ENCODE results near the gene LIFR.

LIFR gene

DNA sequence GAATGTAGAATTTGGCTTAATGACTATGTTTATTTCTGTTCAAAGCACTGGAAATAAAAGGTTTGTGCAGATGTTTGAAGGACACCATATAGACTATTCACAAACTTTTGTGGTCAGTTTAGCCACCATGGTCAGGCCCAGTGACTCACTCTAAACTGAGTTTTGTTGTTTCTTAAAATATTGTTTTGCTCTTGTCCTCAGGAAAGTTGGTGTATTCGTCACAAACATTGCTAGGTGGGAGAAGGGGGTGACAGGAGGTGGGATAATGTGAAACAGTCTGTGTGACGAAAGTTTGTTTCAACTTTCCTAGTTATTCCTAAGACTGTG, 35.0 kb upstream of the LIFR start:
- no peak overlapping the region for H3K27ac ChIP-seq
- TF ChIP-seq, protein P1, sequence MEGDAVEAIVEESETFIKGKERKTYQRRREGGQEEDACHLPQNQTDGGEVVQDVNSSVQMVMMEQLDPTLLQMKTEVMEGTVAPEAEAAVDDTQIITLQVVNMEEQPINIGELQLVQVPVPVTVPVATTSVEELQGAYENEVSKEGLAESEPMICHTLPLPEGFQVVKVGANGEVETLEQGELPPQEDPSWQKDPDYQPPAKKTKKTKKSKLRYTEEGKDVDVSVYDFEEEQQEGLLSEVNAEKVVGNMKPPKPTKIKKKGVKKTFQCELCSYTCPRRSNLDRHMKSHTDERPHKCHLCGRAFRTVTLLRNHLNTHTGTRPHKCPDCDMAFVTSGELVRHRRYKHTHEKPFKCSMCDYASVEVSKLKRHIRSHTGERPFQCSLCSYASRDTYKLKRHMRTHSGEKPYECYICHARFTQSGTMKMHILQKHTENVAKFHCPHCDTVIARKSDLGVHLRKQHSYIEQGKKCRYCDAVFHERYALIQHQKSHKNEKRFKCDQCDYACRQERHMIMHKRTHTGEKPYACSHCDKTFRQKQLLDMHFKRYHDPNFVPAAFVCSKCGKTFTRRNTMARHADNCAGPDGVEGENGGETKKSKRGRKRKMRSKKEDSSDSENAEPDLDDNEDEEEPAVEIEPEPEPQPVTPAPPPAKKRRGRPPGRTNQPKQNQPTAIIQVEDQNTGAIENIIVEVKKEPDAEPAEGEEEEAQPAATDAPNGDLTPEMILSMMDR (conservative IDR thresholded peaks at IDR 0.05), result no peak

DNA sequence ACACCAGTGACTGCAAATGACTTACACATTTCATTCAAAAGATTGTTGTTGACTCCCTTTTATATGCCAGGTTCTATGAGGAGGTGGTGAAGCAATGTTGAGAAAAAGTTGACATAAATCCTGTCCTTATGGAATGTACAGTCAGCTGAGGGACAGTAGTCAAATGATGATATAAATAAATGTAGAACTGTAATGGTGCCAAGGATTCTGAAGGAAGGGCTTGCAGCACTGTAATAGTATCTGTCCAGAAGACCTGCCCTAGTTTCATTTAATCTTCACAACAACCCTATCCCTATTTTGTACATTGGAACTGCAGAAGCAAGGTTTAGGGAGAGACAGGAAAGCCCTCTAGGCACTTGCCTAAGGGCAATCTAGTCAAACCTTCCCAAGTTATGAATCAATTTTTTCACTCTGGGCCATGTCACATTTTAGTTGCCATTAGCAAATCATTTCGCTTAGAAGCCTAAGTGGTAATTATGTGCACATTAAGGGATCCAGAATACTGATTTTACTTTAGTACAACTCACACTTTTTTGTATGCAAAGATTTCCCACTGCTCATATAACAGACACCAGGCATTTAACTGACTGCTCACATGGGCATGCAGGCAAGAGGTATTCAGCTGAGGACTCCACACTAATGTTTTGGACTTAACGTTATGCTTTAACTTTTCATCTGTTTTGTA, 34.5 kb upstream of the LIFR start:
- no peak overlapping the region for H3K27ac ChIP-seq
- TF ChIP-seq, protein P1 (conservative IDR thresholded peaks at IDR 0.05), result no peak

DNA sequence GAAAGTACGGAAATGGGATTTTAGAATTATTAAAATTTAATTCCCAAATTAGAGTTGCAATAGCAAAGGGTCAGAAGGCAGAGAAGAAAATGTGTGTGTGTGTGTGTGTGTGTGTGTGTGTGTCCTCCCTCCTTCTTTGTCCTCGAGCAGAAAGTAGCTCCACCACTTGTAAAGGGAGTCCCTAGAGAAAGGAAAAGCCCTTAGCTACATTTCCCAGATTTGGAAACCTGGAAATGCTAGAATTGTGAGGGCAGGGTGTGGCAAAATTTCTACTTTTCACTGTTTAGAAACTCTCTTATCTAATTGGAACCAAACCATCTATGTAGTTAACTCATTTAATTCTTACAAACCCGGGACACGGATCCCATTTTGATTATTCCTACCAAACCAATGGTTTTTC, 33.2 kb upstream of the LIFR start:
- H3K27ac ChIP-seq, result no peak overlapping the region
- TF ChIP-seq, protein P1 (conservative IDR thresholded peaks at IDR 0.05), result no peak

DNA sequence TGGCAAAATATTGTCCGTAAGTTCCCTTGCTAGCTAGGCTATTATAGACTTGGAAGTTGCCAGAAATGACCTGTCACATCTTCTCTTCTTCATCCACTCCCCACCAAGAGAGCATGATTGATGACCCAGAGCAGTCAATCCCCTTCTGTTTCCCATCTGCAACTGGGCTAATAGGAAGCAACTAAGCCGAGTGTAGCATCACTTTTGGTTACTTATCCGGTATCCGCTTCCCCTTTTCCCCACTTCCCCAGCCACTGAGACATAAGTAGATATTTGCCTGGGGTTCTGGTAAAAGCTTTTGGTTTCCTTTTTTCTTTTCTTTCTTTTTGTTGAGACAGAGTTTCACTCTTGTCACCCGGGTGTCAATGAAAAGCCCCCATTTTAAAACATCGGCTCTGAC, 29.4 kb upstream of the LIFR start:
- H3K27ac ChIP-seq, result no peak overlapping the region
- TF ChIP-seq, protein P1 (conservative IDR thresholded peaks at IDR 0.05), result no peak

DNA sequence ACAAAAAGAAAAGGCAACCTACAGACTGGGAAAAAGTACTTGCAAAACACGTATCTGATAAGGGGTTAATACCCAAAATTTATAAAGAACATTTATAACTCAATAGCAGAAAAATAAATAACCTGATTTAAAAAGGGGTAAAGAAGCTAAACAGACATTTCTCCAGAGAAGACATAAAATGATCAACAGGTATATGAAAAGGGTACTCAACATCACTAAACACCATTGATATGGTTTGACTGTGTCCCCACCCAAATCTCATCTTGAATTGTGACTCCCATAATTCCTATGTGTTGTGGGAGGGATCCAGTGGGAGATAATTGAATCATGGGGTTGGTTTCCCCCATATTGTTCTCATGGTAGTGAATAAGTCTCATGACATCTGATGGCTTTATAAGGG, 27.1 kb upstream of the LIFR start:
- TF ChIP-seq, protein P1 (conservative IDR thresholded peaks at IDR 0.05), result no peak
- H3K27ac ChIP-seq, result no peak overlapping the region

DNA sequence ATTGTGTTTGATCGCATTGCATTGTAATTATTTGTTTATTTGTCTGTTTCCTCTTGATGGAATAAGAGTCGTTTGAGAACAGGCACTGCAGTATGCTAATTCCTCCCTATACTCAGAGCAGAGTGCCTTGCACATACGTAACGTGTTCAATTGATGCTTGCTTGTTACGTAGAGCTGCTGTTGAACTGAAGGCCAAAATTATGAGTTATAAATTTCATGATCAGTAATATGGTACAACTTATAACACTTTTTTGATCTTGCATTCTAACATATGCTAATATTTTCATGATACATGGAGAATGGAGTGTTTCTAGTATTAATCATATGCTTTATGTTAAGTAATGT, 26.5 kb upstream of the LIFR start:
- TF ChIP-seq, protein P1 (conservative IDR thresholded peaks at IDR 0.05), result no peak
- H3K27ac ChIP-seq, result no peak overlapping the region

DNA sequence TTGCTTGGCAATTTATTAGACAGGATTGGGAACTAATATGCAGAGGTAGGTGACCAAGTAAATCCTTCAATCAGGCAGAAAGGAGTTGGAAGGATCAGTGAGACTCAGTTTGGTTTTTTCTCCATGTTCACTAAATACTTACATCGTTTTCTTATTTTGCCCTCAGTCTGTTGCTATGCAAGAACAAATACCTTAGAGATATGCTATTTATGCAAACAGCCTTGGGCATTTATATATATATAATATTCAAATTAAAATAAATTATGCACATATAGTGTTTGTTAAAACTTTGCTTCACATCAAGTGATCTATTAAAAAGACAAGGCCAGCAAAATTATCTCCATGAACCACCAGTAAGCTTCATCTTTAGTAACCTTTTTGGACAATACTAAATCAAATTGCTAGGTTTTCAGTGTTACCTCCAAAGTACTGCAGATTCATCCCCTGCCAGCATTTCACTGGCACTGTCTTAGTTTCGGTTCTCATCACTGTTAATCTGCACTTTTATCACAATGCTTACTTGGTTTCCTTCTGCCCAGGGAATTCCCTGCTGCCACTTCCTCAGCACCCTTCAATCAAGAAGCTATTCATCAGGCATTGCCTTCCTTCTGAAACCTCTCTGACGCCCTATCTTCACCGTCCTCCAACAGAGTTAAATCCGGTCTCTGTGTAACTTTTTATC, 26.0 kb upstream of the LIFR start:
- no peak overlapping the region for H3K27ac ChIP-seq
- TF ChIP-seq, protein P1 (conservative IDR thresholded peaks at IDR 0.05), result no peak
